ENCODE data around the gene SMAD5. TPM values are rescaled to one million over a fixed set of nuclear protein-coding genes. Genes with fewer than 3 reads are reported as not detected.

Gene SMAD5
- total RNA-seq, 1 donor from 2014 or later: 40.1 TPM

GRCh38 chr5:136120529-136120928 is 12.1 kb upstream of the SMAD5 start:
- no peak for DNase-seq (ENCODE audit: low read depth)
- TF ChIP-seq CTCF (IDR thresholded peaks at IDR 0.05; ENCODE audit: insufficient read depth, low read length, poor library complexity, severe bottlenecking): no peak
- peaks cover 1% of the 10 kb centered on the region for H3K27me3 ChIP-seq (ENCODE audit: control insufficient read depth, insufficient read depth, low read length)
- no peaks in the 10 kb centered on the region for H3K36me3 ChIP-seq (ENCODE audit: control insufficient read depth, insufficient read depth, low read length)
- no peak overlapping the region for H3K4me3 ChIP-seq (ENCODE audit: low read depth, low read length)

DNA sequence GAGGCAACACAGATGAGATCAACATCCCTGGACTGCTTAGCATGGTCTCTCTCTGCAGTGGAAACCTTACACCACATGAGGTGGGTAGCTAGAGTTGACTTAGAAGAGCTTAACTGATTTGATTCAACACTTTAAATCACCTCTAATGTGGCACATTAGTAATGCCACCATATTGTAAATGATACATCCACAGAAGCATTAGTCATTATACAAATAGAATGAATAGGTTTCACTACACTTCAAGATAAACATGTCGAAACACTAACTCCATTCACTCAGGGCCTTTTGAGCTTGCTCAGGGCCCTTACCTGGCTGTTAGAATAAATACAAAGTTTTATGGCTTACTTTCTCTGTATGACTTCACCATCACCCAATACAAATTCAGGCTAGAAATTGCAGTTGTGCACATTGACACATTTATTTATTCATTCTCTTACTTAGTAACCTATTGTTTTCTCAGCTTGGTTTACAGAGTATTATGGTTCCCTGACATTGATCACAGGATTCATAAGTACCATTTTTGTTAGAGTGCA is 9.3 kb upstream of the SMAD5 start:
- no peak for TF ChIP-seq CTCF (IDR thresholded peaks at IDR 0.05; ENCODE audit: insufficient read depth, low read length, poor library complexity, severe bottlenecking)
- H3K27me3 ChIP-seq (ENCODE audit: control insufficient read depth, insufficient read depth, low read length): no peaks in the 10 kb centered on the region
- H3K36me3 ChIP-seq (ENCODE audit: control insufficient read depth, insufficient read depth, low read length): no peaks in the 10 kb centered on the region
- no peak overlapping the region for H3K4me3 ChIP-seq (ENCODE audit: low read depth, low read length)
- DNase-seq (ENCODE audit: low read depth): peak; percentile 59

GRCh38 chr5:136127560-136127959 is 5.1 kb upstream of the SMAD5 start:
- no peak for TF ChIP-seq CTCF (IDR thresholded peaks at IDR 0.05; ENCODE audit: insufficient read depth, low read length, poor library complexity, severe bottlenecking)
- H3K27me3 ChIP-seq (ENCODE audit: control insufficient read depth, insufficient read depth, low read length): no peaks in the 10 kb centered on the region
- no peak overlapping the region for H3K4me3 ChIP-seq (ENCODE audit: low read depth, low read length)
- no peak for DNase-seq (ENCODE audit: low read depth)
- no peaks in the 10 kb centered on the region for H3K36me3 ChIP-seq (ENCODE audit: control insufficient read depth, insufficient read depth, low read length)

GRCh38 chr5:136128481-136128880 is 4.2 kb upstream of the SMAD5 start:
- Histone ChIP-seq H3K36me3 (ENCODE audit: control insufficient read depth, insufficient read depth, low read length) (no peaks in the 10 kb centered on the region), H3K27me3 (ENCODE audit: control insufficient read depth, insufficient read depth, low read length) (no peaks in the 10 kb centered on the region), H3K4me3 (ENCODE audit: low read depth, low read length) (no peak overlapping the region)
- no peak for DNase-seq (ENCODE audit: low read depth)
- TF ChIP-seq CTCF (IDR thresholded peaks at IDR 0.05; ENCODE audit: insufficient read depth, low read length, poor library complexity, severe bottlenecking): no peak

- H3K4me3 ChIP-seq (ENCODE audit: low read depth, low read length): no peak overlapping the region
- H3K36me3 ChIP-seq (ENCODE audit: control insufficient read depth, insufficient read depth, low read length): no peaks in the 10 kb centered on the region
- no peak for TF ChIP-seq CTCF (IDR thresholded peaks at IDR 0.05; ENCODE audit: insufficient read depth, low read length, poor library complexity, severe bottlenecking)
- H3K27me3 ChIP-seq (ENCODE audit: control insufficient read depth, insufficient read depth, low read length): no peaks in the 10 kb centered on the region
- DNase-seq (ENCODE audit: low read depth): no peak
These were observed 3.2 kb upstream of the SMAD5 start for GRCh38 chr5:136129445-136129844.

GRCh38 chr5:136130581-136130980 is 2.1 kb upstream of the SMAD5 start:
- Histone ChIP-seq H3K27me3 (ENCODE audit: control insufficient read depth, insufficient read depth, low read length) (no peaks in the 10 kb centered on the region), H3K4me3 (ENCODE audit: low read depth, low read length) (no peak overlapping the region), H3K36me3 (ENCODE audit: control insufficient read depth, insufficient read depth, low read length) (no peaks in the 10 kb centered on the region)
- no peak for TF ChIP-seq CTCF (IDR thresholded peaks at IDR 0.05; ENCODE audit: insufficient read depth, low read length, poor library complexity, severe bottlenecking)
- no peak for DNase-seq (ENCODE audit: low read depth)
